Smooth muscle cell (in vitro differentiated cells): ENCODE data around the gene IGFL1. TPM values are rescaled to one million over a fixed set of nuclear protein-coding genes. Genes with fewer than 3 reads are reported as not detected.

ENCODE experiments used
- DNase-seq: peaks from one replicate; lab custom pipeline; 2025; ENCODE audit not compliant: unreplicated experiment; lab: John Stamatoyannopoulos, UW
- H2AFZ ChIP-seq: fragments of 200-600 bp; sonication (generic); 2 replicates; pipeline ENCODE4 v1.6.0; 2016; ENCODE audit warnings: antibody characterized with exemption, low read depth, mild to moderate bottlenecking
- H3F3A ChIP-seq: fragments of 200-600 bp; sonication (generic); 2 replicates; pipeline ENCODE4 v1.6.0; 2017; ENCODE audit warnings: antibody characterized with exemption, low read depth
- H3K27ac ChIP-seq: fragments of 200-600 bp; sonication (generic); 2 replicates; pipeline ENCODE4 v1.5.1; 2016; ENCODE audit warnings: low read depth, mild to moderate bottlenecking
- H3K27me3 ChIP-seq: fragments of 200-600 bp; sonication (generic); 2 replicates; pipeline ENCODE4 v1.6.1; 2016; ENCODE audit warnings: low read depth, mild to moderate bottlenecking
- H3K36me3 ChIP-seq: fragments of 200-600 bp; sonication (generic); 2 replicates; pipeline ENCODE4 v1.5.1; 2016; ENCODE audit warnings: low read depth
- H3K4me1 ChIP-seq: fragments of 200-600 bp; sonication (generic); 2 replicates; pipeline ENCODE4 v1.5.1; 2016; ENCODE audit warnings: low read depth
- H3K4me2 ChIP-seq: fragments of 200-600 bp; sonication (generic); 2 replicates; pipeline ENCODE4 v1.6.0; 2016; ENCODE audit warnings: mild to moderate bottlenecking
- H3K4me3 ChIP-seq: fragments of 200-600 bp; sonication (generic); 2 replicates; pipeline ENCODE4 v1.5.1; 2016; ENCODE audit warnings: mild to moderate bottlenecking
- H3K79me2 ChIP-seq: fragments of 200-600 bp; sonication (generic); 2 replicates; pipeline ENCODE4 v1.6.0; 2016; ENCODE audit warnings: low read depth, mild to moderate bottlenecking
- H3K9ac ChIP-seq: fragments of 200-600 bp; sonication (generic); 2 replicates; pipeline ENCODE4 v1.6.0; 2016; ENCODE audit warnings: low read depth
- H3K9me3 ChIP-seq: fragments of 200-600 bp; sonication (generic); replicated peaks from 2 replicates; pipeline ENCODE4 v1.5.1; 2016; ENCODE audit warnings: low read depth
- H4K20me1 ChIP-seq: fragments of 200-600 bp; sonication (generic); 2 replicates; pipeline ENCODE4 v1.6.0; 2016; ENCODE audit warnings: low read depth
- WGBS: methylation state at CpG from one replicate; pipeline ENCODE4 v1.1.7; 2016; ENCODE audit warnings: low lambda C conversion rate; 5-methylcytosine and 5-hydroxymethylcytosine counted together
- polyA plus RNA-seq: library from polyadenylated mRNA; unstranded; fragments of >200 nt; fragmentation: Nextera tagmentation; extraction: Ambion mirVana; gene quantifications from 2 replicates; pipeline ENCODE4 v1.2.1, GENCODE V29; 2016
- total RNA-seq: library from RNA; depleted of rRNA; stranded (reverse); fragments of >200 nt; gene quantifications from 2 replicates; pipeline ENCODE4 v1.2.3, GENCODE V29; 2014
- TF ChIP-seq, protein P1 (sequence below): fragments of 200-600 bp; sonication (generic); IDR thresholded peaks from 2 replicates; pipeline ENCODE4 v1.5.1; 2017; ENCODE audit warnings: borderline replicate concordance, mild to moderate bottlenecking, antibody characterized with exemption; ENCODE audit not compliant: insufficient read depth, poor library complexity, severe bottlenecking

IGFL1 gene
- total and polyA plus RNA-seq, 2 experiments from 2014 or later = not detected

DNA sequence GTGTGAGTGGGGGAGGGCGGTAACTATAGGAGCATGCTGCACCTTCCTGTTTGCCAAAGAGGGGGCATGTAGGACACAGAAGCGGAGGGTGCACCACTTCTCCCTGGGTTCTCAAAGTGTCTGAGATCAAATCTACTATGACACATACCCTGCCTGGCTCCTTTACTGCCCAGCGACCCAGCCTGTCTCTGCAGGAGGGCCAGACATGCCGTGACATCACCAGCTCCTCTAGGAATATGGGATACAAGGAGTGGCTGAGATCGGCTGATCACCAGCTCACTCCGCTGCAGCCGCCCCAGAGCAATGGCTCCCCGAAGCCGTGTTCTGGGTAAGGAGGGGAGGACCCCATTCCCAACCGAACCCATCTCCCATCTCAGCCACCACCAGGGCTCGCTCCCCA is 16.4 kb upstream of the IGFL1 start:
- Histone ChIP-seq H2AFZ (no peak overlapping the region), H3K9ac (no peak overlapping the region), H3K4me3 (no peak overlapping the region), H3K27ac (no peak overlapping the region), H3F3A (no peaks in the 10 kb centered on the region), H3K27me3 (no peaks in the 10 kb centered on the region), H3K36me3 (no peaks in the 10 kb centered on the region), H4K20me1 (no peaks in the 10 kb centered on the region), H3K4me1 (no peaks in the 10 kb centered on the region), H3K9me3 (no peaks in the 10 kb centered on the region), H3K79me2 (no peaks in the 10 kb centered on the region), H3K4me2 (no peak overlapping the region)
- WGBS = 81% methylated on average over 11 of the region's 11 CpGs
- DNase-seq = no peak
- TF ChIP-seq, protein P1, sequence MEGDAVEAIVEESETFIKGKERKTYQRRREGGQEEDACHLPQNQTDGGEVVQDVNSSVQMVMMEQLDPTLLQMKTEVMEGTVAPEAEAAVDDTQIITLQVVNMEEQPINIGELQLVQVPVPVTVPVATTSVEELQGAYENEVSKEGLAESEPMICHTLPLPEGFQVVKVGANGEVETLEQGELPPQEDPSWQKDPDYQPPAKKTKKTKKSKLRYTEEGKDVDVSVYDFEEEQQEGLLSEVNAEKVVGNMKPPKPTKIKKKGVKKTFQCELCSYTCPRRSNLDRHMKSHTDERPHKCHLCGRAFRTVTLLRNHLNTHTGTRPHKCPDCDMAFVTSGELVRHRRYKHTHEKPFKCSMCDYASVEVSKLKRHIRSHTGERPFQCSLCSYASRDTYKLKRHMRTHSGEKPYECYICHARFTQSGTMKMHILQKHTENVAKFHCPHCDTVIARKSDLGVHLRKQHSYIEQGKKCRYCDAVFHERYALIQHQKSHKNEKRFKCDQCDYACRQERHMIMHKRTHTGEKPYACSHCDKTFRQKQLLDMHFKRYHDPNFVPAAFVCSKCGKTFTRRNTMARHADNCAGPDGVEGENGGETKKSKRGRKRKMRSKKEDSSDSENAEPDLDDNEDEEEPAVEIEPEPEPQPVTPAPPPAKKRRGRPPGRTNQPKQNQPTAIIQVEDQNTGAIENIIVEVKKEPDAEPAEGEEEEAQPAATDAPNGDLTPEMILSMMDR = no peak

DNA sequence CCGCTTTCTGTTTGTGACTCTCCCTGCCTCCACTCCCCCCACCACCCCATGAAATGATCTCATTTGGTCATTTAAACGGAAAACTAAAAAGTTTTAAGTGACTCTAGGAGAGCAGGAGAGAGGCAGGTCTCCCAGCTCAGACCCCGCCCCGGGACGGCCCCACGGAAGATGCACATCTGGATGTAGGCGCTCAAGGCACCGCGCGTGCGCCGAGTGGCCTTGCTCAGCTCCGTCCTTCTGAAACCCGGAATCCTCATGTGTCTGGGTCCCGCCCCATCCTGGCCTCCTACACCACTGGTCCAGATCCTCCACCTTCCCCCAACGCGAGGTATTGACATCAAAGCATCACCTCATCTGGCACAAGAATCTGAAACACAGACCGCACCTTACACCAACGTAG is 15.7 kb upstream of the IGFL1 start:
- no peaks in the 10 kb centered on the region for H3K27me3 ChIP-seq
- TF ChIP-seq, protein P1 = no peak
- H3K9ac ChIP-seq = no peak overlapping the region
- no peak overlapping the region for H2AFZ ChIP-seq
- no peaks in the 10 kb centered on the region for H3F3A ChIP-seq
- H3K4me3 ChIP-seq = no peak overlapping the region
- no peak overlapping the region for H3K4me2 ChIP-seq
- no peaks in the 10 kb centered on the region for H3K4me1 ChIP-seq
- H3K79me2 ChIP-seq = no peaks in the 10 kb centered on the region
- H3K9me3 ChIP-seq = no peaks in the 10 kb centered on the region
- H4K20me1 ChIP-seq = no peaks in the 10 kb centered on the region
- H3K27ac ChIP-seq = no peak overlapping the region
- 95% methylated on average over 19 of the region's 19 CpGs for WGBS
- no peak for DNase-seq
- no peaks in the 10 kb centered on the region for H3K36me3 ChIP-seq

DNA sequence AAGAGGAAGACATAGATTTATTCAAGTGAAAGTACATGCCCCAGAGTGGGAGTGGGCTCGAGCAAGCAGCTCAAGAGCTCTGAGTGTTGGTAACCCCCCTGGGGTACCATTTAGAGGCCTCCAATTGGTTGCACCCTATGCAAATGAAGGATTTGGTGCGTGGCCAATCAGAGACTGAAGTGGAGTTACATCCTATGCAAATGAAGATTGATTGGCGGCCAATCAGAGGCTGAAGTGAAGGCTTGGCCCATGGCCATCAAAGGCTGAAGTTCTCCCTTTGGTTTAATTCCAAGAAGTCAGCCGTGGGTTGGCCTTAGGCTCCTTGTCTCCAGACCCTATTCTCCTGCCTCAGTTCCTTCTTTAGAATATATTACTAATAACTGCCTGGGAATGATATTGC is 12.9 kb upstream of the IGFL1 start:
- Histone ChIP-seq H3K79me2 (no peaks in the 10 kb centered on the region), H3K4me3 (no peak overlapping the region), H4K20me1 (no peaks in the 10 kb centered on the region), H3K9me3 (no peaks in the 10 kb centered on the region), H3K4me2 (no peak overlapping the region), H3K4me1 (no peaks in the 10 kb centered on the region), H3K27me3 (no peaks in the 10 kb centered on the region), H3K27ac (no peak overlapping the region), H3K9ac (no peak overlapping the region), H3K36me3 (no peaks in the 10 kb centered on the region), H3F3A (no peaks in the 10 kb centered on the region), H2AFZ (no peak overlapping the region)
- TF ChIP-seq, protein P1 = no peak
- WGBS = 83% methylated on average over 4 of the region's 4 CpGs
- DNase-seq = no peak

DNA sequence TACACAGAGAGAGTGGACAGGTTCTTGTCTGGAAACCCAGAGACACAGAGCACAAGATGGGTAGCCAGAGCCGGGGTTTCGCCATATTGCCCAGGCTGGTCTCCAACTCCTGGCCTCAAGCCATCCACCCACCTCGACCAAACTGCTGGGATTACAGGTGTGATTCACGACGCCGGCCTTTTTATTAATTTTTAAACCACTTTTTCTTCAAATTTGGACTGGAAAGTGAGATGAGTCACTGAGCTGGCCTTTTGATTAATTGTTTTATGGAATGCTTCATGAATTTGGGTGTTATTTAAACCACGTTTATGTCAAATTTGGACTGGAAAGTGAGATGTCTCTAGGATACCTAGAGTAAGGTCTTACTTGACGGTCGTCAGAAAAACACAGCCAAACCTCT is 12.1 kb upstream of the IGFL1 start:
- TF ChIP-seq, protein P1 = no peak
- Histone ChIP-seq H2AFZ (no peak overlapping the region), H3K27ac (no peak overlapping the region), H3K9ac (no peak overlapping the region), H3K4me3 (no peak overlapping the region), H3K4me2 (no peak overlapping the region), H3K9me3 (no peaks in the 10 kb centered on the region), H3F3A (no peaks in the 10 kb centered on the region), H3K36me3 (no peaks in the 10 kb centered on the region), H3K79me2 (no peaks in the 10 kb centered on the region), H3K27me3 (no peaks in the 10 kb centered on the region), H3K4me1 (no peaks in the 10 kb centered on the region), H4K20me1 (no peaks in the 10 kb centered on the region)
- WGBS = 92% methylated on average over 9 of the region's 9 CpGs
- no peak for DNase-seq
